Ovary (tissue), 3 donors: ENCODE data around the gene LIN9.

Source experiments
- EP300 ChIP-seq: sonication (generic); formaldehyde crosslinking; IDR thresholded peaks from one replicate; pipeline ENCODE4 v1.6.1; 2017; ENCODE audit warnings: antibody characterized with exemption
- TF ChIP-seq, protein P1 (sequence below), 3 donors: fragments of 450-650 bp in 2 of 3; fragments of 200-600 bp in 1 of 3; IDR thresholded peaks; one replicate each; pipeline versions ENCODE4 v1.5.1 to v1.8.0; 2016 to 2022; ENCODE audit warnings: antibody characterized with exemption in 3 of 3, mild to moderate bottlenecking in 1 of 3
- donor health status: DM: no; HTN: no; CAD: no.

DNA sequence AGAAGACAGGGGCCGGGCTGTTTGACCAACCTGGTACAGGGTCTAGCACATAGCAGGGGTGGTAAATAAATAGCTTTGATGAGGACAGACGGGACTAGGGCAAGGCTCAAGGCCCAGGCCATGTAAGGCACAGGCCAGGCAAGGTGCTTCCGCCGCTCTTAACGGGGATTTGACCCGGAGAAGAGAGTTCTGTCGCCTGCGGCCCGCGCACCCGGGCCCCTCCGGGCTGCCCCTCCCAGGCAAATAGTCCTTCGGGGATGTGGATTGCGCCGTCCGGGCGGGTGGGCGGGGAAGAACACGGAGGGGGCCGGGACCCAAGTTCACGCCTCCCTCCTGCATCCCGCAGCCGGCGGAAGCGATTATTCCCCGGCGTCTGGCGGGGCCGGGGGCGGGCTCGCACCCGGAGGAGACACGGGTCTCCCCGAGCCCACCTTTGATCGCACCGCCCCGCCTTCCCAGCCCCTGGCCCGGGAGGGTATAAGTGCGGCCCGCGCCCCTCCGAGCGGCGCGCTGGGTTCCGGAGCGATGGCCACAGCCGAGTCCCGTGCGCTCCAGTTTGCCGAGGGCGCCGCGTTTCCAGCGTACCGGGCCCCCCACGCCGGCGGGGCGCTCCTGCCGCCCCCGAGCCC, 85.7 kb downstream of the LIN9 start, which contains the start of gene MIXL1:
- no peak for TF ChIP-seq EP300
- TF ChIP-seq, protein P1, sequence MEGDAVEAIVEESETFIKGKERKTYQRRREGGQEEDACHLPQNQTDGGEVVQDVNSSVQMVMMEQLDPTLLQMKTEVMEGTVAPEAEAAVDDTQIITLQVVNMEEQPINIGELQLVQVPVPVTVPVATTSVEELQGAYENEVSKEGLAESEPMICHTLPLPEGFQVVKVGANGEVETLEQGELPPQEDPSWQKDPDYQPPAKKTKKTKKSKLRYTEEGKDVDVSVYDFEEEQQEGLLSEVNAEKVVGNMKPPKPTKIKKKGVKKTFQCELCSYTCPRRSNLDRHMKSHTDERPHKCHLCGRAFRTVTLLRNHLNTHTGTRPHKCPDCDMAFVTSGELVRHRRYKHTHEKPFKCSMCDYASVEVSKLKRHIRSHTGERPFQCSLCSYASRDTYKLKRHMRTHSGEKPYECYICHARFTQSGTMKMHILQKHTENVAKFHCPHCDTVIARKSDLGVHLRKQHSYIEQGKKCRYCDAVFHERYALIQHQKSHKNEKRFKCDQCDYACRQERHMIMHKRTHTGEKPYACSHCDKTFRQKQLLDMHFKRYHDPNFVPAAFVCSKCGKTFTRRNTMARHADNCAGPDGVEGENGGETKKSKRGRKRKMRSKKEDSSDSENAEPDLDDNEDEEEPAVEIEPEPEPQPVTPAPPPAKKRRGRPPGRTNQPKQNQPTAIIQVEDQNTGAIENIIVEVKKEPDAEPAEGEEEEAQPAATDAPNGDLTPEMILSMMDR (IDR thresholded peaks at IDR 0.05) = no peak
